Gastroesophageal sphincter (tissue), 4 donors: Measurements from ENCODE around the gene GPT2. TPM values are rescaled to one million over a fixed set of nuclear protein-coding genes. Genes with fewer than 3 reads are reported as not detected.
"Not testable (repeated sequence)": the region's sequence is repeated elsewhere in the genome, so short reads cannot be mapped to it uniquely, and the experiment has no call there.

Experiments used
- ATAC-seq: fragments of 150-250 bp; one replicate; pipeline ENCODE4 v1.9.1; 2016; ENCODE audit warnings: mild to moderate bottlenecking, moderate library complexity
- H3K27ac ChIP-seq, 4 donors: fragments of 200-600 bp; sonication (generic) in 3 of 4; 1 replicate in 3 of 4; 2 replicates in 1 of 4; pipeline ENCODE4 v1.5.1; 2016 to 2019
- H3K27me3 ChIP-seq: fragments of 200-600 bp; sonication (generic); one replicate; pipeline ENCODE4 v1.5.1; 2019
- H3K36me3 ChIP-seq, 2 donors: fragments of 200-600 bp; sonication (generic); one replicate each; pipeline ENCODE4 v1.5.1; 2019; ENCODE audit warnings: control low read depth in 1 of 2
- H3K4me1 ChIP-seq, 3 donors: fragments of 200-600 bp; sonication (generic); 1 replicate in 2 of 3; 2 replicates in 1 of 3; pipeline ENCODE4 v1.5.1; 2016 to 2019; ENCODE audit warnings: control low read depth in 2 of 3
- H3K4me3 ChIP-seq, 2 donors: fragments of 200-600 bp; sonication (generic); one replicate each; pipeline ENCODE4 v1.5.1; 2019; ENCODE audit warnings: mild to moderate bottlenecking in 1 of 2, moderate library complexity in 1 of 2
- H3K9me3 ChIP-seq, 3 donors: fragments of 200-600 bp; sonication (generic); one replicate each; pipeline ENCODE4 v1.5.1; 2017 to 2019; ENCODE audit warnings: control low read depth in 2 of 3
- EP300 ChIP-seq: sonication (generic); formaldehyde crosslinking; IDR thresholded peaks from one replicate; pipeline ENCODE4 v1.6.1; 2017; ENCODE audit warnings: antibody characterized with exemption, mild to moderate bottlenecking
- POLR2A ChIP-seq, 2 donors: fragments of 450-650 bp; IDR thresholded peaks; one replicate each; pipeline ENCODE4 v1.6.1; 2017; ENCODE audit warnings: antibody characterized with exemption in 2 of 2, mild to moderate bottlenecking in 2 of 2, moderate library complexity in 1 of 2
- POLR2AphosphoS5 ChIP-seq: sonication (generic); formaldehyde crosslinking; IDR thresholded peaks from one replicate; pipeline ENCODE4 v1.6.1; 2017; ENCODE audit warnings: antibody characterized with exemption
- WGBS, 2 donors: methylation state at CpG; one replicate each; pipeline ENCODE4 v1.1.5; 2018; ENCODE audit warnings: low coverage in 1 of 2; 5-methylcytosine and 5-hydroxymethylcytosine counted together
- total RNA-seq, 4 donors: library from RNA; depleted of rRNA; stranded (reverse); fragments of >200 nt; gene quantifications; one replicate each; pipeline ENCODE4 v1.1.0, GENCODE V29; 2016
- TF ChIP-seq, protein P1 (sequence below), 4 experiments: fragments of 200-600 bp in 2 of 4; fragments of 450-650 bp in 2 of 4; sonication (generic) in 1 of 4; IDR thresholded peaks; one replicate each; pipeline ENCODE4 v1.5.1; 2017 to 2019; ENCODE audit warnings: antibody characterized with exemption in 4 of 4, mild to moderate bottlenecking in 2 of 4, moderate library complexity in 2 of 4

GPT2 gene
- total RNA-seq, 4 donors from 2014 or later: 3.8 to 8.6 (median 5.4) TPM

DNA sequence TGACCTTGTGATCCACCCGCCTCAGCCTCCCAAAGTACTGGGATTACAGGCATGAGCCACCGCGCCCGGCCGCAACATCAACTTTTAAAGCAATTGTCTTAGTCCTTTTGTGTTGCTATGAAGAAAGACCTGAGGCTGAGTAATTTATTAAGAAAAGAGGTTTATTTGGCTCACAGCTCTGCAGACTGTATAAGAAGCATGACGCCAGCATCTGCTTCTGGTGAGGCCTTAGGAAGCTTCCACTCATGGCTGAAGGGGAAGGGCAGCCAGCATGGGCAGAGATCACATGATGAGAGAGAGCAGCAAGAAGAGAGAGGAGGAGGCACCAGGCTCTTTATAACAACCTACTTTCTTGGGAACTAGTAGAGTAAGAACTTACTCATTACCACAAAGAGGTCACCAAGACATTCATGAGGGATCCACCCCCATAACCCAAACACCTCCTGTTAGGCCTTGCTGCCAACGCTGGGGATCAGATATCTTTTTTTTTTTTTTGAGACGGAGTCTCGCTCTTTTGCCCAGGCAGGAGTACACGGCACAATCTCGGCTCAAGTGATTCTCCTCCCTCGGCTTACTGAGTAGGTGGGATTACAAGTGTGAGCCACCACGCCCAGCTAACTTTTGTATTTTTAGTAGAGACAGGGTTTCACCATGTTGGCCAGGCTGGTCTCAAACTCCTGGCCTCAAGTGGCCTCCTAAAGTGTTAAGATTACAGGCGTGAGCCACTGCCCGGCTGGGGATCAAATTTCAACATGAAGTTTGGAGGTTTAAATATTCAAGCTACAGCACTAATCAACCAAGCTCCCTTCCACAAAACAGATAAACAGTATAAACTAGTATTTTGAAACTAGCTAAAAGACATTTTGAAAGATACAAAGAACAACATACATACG lies 21.4 kb upstream of the GPT2 start:
- TF ChIP-seq, protein P1, sequence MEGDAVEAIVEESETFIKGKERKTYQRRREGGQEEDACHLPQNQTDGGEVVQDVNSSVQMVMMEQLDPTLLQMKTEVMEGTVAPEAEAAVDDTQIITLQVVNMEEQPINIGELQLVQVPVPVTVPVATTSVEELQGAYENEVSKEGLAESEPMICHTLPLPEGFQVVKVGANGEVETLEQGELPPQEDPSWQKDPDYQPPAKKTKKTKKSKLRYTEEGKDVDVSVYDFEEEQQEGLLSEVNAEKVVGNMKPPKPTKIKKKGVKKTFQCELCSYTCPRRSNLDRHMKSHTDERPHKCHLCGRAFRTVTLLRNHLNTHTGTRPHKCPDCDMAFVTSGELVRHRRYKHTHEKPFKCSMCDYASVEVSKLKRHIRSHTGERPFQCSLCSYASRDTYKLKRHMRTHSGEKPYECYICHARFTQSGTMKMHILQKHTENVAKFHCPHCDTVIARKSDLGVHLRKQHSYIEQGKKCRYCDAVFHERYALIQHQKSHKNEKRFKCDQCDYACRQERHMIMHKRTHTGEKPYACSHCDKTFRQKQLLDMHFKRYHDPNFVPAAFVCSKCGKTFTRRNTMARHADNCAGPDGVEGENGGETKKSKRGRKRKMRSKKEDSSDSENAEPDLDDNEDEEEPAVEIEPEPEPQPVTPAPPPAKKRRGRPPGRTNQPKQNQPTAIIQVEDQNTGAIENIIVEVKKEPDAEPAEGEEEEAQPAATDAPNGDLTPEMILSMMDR (IDR thresholded peaks at IDR 0.05): no peak
- no peak for TF ChIP-seq POLR2A (IDR thresholded peaks at IDR 0.05)
- TF ChIP-seq EP300: no peak
- TF ChIP-seq POLR2AphosphoS5: no peak
- WGBS, 2 donors: 68 to 89% methylated on average over 9 to 10 of the region's 16 CpGs
- Histone ChIP-seq H3K4me3 (no peak overlapping the region), H3K9me3 (no peaks in the 10 kb centered on the region), H3K36me3 (no peaks in the 10 kb centered on the region), H3K27ac (no peak overlapping the region), H3K4me1 (peaks cover 0 to 7% (median 0%) of the 10 kb centered on the region in 3 donors), H3K27me3 (no peaks in the 10 kb centered on the region)
- ATAC-seq: no peak

GRCh38 chr16:46866286-46866685 lies 17.9 kb upstream of the GPT2 start:
- H3K27me3 ChIP-seq: no peaks in the 10 kb centered on the region
- no peak overlapping the region for H3K4me3 ChIP-seq
- WGBS, 2 donors: 71% methylated on average over 1 of the region's 1 CpG; no CpG with 5 or more reads in 1 of the 2 donors
- no peaks in the 10 kb centered on the region for H3K36me3 ChIP-seq
- ATAC-seq: no peak
- no peak overlapping the region for H3K27ac ChIP-seq
- H3K4me1 ChIP-seq: no peaks in the 10 kb centered on the region
- no peaks in the 10 kb centered on the region for H3K9me3 ChIP-seq
- no peak for TF ChIP-seq EP300
- TF ChIP-seq POLR2AphosphoS5: no peak
- TF ChIP-seq, protein P1 (IDR thresholded peaks at IDR 0.05): no peak
- TF ChIP-seq POLR2A (IDR thresholded peaks at IDR 0.05): no peak

GRCh38 chr16:46867486-46867885 lies 16.7 kb upstream of the GPT2 start:
- not testable (repeated sequence) for H3K36me3 ChIP-seq, ATAC-seq, H3K4me1 ChIP-seq, H3K27ac ChIP-seq, H3K27me3 ChIP-seq, H3K9me3 ChIP-seq, H3K4me3 ChIP-seq
- WGBS, 2 donors: 100% methylated on average over 1 of the region's 2 CpGs

DNA sequence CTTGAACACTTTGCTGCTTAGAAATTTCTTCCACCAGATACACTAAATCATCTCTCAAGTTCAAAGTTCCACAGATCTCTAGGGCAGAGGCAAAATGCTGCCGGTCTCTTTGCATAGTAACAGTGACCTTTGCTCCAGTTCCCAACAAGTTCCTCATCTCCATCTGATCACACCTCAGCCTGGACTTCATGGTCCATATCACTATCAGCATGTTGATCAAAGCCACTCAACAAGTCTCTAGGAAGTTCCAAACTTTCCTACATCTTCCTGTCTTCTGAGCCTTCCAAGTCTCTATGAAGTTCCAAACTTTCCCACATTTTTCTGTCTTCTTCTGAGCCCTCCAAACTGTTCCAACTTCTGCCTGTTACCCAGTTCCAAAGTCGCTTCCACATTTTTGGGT lies 15.3 kb upstream of the GPT2 start:
- H3K4me1 ChIP-seq, ATAC-seq, H3K4me3 ChIP-seq, H3K27me3 ChIP-seq, H3K36me3 ChIP-seq, H3K9me3 ChIP-seq, H3K27ac ChIP-seq: not testable (repeated sequence)
- 67 to 83% methylated on average over 1 to 2 of the region's 2 CpGs for WGBS, 2 donors

DNA sequence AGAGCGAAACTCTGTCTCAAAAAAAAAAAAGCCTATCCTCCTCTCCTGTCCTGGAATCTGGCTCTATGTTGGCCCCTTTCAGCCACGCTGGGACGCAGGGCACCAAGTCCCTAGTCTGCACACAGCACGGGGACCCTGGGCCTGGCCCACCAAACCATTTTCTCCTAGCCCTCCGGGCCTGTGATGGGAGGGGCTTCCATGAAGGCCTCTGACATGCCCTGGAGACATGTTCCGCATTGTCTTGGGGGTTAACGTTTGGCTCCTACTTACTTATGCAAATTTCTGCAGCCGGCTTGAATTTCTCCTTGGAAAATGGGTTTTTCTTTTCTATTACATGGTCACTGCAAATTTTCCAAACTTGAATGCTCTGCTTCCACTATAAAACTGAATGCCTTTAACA lies 12.6 kb upstream of the GPT2 start:
- H3K4me1 ChIP-seq: no peaks in the 10 kb centered on the region
- no peak for ATAC-seq
- no peak overlapping the region for H3K4me3 ChIP-seq
- H3K36me3 ChIP-seq: no peaks in the 10 kb centered on the region
- H3K27me3 ChIP-seq: no peaks in the 10 kb centered on the region
- 52 to 73% methylated on average over 4 to 7 of the region's 8 CpGs for WGBS, 2 donors
- H3K27ac ChIP-seq: no peak overlapping the region
- no peaks in the 10 kb centered on the region for H3K9me3 ChIP-seq
- TF ChIP-seq POLR2A (IDR thresholded peaks at IDR 0.05): no peak
- TF ChIP-seq POLR2AphosphoS5: no peak
- TF ChIP-seq, protein P1 (IDR thresholded peaks at IDR 0.05): no peak
- TF ChIP-seq EP300: no peak

DNA sequence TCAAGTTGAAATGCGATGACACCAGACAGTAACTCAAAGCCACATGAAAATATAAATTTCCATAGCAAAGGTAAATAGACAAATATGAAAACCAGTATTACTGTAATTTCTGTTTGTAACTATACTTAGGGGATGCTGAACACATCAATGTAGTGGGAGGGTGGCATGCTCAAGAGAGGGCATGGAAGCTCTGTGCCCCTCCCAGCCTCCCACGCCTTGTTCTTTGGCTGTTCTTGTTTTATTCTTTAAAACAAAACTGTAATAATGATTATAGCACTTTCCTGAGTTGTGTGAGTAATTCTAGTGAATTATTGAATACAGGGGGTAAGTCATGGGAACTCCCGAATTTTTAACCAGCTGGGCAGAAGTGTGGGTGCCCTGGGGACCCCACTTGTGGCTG lies 11.0 kb upstream of the GPT2 start:
- H3K36me3 ChIP-seq: no peaks in the 10 kb centered on the region
- 94 to 96% methylated on average over 2 to 3 of the region's 3 CpGs for WGBS, 2 donors
- H3K4me1 ChIP-seq: no peaks in the 10 kb centered on the region
- no peak overlapping the region for H3K4me3 ChIP-seq
- no peak for TF ChIP-seq EP300
- no peak for TF ChIP-seq POLR2A (IDR thresholded peaks at IDR 0.05)
- TF ChIP-seq POLR2AphosphoS5: no peak
- TF ChIP-seq, protein P1 (IDR thresholded peaks at IDR 0.05): no peak
- no peaks in the 10 kb centered on the region for H3K27me3 ChIP-seq
- no peak overlapping the region for H3K27ac ChIP-seq
- H3K9me3 ChIP-seq: no peaks in the 10 kb centered on the region
- ATAC-seq: no peak
